ENCODE measurements around the gene NUPR1.

The NUPR1 gene

DNA sequence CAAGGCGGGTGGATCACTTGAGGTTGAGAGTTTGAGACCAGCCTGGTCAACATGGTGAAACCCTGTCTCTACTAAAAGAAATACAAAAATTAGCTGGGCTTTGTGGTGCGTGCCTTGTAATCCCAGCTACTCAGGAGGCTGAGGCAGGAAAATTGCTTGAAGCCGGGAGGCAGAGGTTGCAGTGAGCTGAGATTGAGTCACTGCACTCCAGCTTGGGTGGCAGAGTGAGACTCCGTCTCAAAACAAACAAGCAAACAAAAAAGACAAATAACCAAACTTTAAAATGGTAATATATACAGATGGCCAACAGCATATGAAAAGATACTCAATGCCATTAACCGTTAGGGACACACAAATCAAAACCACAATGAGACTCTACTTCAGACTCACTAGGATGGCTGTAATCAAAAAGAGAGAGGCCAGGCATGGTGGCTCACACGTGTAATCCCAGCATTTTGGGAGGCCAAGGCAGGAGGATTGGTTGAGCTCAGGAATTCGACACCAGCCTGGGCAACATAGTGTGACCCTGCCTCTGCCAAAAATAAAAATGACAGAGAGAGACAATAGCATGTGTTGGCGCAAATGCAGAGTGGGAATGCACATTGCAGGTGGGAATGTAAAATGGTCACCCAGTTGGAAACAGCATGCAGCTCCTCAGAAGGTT, 36.8 kb upstream of the NUPR1 start:
- TF ChIP-seq, protein P1, sequence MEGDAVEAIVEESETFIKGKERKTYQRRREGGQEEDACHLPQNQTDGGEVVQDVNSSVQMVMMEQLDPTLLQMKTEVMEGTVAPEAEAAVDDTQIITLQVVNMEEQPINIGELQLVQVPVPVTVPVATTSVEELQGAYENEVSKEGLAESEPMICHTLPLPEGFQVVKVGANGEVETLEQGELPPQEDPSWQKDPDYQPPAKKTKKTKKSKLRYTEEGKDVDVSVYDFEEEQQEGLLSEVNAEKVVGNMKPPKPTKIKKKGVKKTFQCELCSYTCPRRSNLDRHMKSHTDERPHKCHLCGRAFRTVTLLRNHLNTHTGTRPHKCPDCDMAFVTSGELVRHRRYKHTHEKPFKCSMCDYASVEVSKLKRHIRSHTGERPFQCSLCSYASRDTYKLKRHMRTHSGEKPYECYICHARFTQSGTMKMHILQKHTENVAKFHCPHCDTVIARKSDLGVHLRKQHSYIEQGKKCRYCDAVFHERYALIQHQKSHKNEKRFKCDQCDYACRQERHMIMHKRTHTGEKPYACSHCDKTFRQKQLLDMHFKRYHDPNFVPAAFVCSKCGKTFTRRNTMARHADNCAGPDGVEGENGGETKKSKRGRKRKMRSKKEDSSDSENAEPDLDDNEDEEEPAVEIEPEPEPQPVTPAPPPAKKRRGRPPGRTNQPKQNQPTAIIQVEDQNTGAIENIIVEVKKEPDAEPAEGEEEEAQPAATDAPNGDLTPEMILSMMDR (IDR thresholded peaks at IDR 0.05; ENCODE audit: low read depth, low read length), result no peak
- Histone ChIP-seq H3K36me3 (peaks cover 1% of the 10 kb centered on the region; the same call in 1 of the 2 replicates), H3K9me3 (no peaks in the 10 kb centered on the region)

DNA sequence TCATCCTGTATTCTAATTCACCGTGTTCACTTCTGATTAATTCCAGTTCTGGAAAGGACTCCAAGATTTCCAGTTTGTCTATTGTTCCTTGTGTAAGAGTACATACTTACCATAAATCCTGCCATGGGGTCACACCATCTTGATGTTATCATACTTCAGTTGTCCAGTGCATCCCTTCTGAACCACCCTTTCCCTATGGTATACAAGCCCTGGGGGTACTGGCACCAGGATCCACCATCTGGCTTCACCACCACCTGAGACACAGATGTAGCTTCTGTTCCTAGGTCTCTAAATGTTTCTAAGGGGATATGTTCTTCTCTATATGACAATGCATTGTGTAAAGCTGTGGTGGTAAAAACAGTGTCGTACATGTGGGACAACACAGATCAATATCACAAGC, 36.2 kb upstream of the NUPR1 start:
- Histone ChIP-seq H3K9me3 (no peaks in the 10 kb centered on the region), H3K27me3 (no peaks in the 10 kb centered on the region), H3K4me1 (no peaks in the 10 kb centered on the region), H3K36me3 (no peaks in the 10 kb centered on the region), H3K4me3 (ENCODE audit: low read depth, low read length) (no peak overlapping the region)
- TF ChIP-seq, protein P1 (IDR thresholded peaks at IDR 0.05; ENCODE audit: low read depth, low read length), result no peak
- no peak for DNase-seq

More for the DNA sequence above, 36.8 kb upstream of the NUPR1 start:
- DNase-seq, result no peak
- Histone ChIP-seq H3K4me3 (ENCODE audit: low read depth, low read length) (no peak overlapping the region), H3K4me1 (no peaks in the 10 kb centered on the region), H3K27me3 (no peaks in the 10 kb centered on the region)

DNA sequence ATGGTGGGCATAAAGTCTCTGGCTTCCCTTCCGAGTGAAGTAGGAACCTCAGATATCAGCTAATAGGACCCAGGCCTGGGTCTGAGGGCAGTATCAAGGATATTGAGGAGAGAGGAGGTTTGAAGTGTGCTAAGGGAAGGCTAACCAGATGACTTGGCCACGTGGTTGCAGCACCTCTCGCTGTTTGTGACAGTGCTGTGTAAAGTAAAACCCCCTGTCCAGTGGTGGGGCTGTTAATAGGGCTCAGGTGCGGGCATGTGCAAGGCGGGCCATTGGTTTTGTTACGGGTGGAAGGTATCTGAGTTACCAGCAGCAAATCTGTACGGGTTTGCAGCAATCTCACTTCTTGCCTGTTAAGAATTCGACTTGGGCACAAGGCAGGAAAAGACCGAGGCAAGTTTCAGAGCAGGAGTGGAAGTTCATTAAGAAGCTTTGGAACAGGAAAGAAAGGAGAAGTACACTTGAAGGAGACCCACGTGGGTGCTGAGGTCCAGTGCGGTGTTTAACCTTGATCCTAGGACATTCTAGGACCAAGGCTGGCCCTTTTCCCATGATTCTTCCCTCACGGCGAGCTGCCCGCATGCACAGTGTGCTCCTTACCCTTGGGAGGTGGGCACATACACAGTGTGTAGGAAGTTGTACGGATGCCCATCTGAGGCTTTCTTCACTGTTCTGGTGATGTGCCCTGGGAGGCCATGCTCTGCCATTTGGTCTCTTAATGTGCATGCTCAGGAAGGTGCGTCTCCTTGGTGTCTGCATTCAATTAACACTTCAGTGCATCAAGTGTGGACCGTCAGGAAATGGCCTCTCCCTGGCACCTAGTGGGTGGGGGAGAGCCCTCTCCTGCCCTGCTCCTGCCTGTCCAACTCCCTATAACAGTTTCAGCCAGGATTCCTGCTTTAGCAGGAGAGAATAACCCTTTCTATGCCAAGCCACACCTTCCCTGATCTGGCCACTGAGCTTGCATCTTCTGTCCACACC, 35.3 kb upstream of the NUPR1 start:
- no peak for DNase-seq
- no peaks in the 10 kb centered on the region for H3K27me3 ChIP-seq

DNA sequence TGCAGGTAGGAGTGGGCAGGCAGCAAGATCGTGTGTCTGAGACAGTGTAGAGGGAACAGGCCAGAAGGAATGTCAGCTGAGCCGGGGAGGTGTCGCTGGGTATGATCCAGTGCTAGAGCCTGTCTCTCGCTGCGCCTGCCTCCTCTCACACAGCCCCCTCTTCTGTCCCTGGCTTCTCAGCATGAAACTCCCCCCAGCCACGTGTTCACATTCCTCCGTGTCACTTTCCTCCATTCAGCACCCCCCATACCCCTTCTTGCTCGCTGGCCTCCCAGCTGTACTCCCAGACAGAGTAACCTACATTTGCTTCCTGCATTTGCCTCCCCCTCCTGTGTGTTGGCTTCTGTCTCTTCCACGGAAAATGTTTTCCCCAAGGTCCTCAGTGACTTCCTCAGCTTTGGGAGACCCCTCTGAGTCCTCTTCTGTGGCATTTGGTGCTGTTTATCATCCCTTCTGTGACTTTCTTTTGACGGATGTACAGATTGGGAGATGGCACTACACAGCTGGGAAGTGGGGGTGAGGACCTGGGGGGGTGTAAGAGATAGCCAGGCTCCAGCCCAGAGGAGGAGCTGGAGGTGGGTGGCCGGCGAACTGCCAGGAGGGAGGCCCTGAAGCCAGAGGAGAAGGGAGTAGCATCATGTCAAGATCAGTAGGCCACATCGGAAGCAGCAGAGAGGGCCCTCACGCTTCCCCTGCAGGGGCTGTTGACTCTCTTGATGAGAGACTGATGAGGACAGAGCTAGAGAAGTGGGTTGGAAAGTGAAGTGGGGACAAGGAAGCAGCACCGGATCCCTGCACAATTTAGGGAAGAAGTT, 34.1 kb upstream of the NUPR1 start:
- H3K9me3 ChIP-seq, result no peaks in the 10 kb centered on the region

More for the DNA sequence above, 35.3 kb upstream of the NUPR1 start:
- H3K36me3 ChIP-seq, result no peaks in the 10 kb centered on the region
- H3K4me3 ChIP-seq (ENCODE audit: low read depth, low read length), result no peak overlapping the region
- TF ChIP-seq, protein P1 (IDR thresholded peaks at IDR 0.05; ENCODE audit: low read depth, low read length), result no peak
- H3K4me1 ChIP-seq, result no peaks in the 10 kb centered on the region
- H3K9me3 ChIP-seq, result no peaks in the 10 kb centered on the region

DNA sequence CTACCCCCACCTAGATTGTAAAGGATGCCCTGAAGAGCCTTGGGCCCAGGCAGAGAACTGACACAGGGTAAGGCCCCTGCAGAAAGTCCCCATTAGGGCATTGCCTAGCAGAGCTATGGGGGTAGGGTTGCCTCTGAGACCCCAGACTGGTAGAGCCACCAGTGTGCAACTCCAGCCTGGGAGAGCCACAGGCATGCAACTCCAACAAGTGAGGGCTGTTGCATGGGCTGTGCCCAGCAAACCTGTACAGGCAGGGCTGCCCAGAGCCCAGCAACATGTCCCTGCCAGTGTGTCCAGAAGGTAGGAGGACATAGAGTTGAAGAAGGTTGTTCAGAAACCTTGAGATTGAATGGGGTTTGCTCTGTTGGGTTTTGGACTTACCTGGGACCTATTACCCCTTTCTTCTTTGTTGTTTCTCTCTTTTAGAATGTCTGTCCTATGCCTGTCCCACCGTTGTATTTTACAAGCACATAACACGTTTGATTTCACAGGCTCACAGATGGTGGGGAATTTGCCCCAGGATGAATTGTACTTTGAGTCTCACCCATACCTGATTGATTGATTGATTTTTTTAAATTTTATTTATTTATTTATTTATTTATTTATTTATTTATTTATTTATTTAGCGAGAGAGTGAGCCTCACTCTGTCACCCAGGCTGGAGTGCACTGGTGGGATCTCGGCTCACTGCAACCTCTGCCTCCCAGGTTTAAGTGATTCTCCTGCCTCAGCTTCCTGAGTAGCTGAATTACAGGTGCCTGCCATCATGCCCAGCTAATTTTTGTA, 31.4 kb upstream of the NUPR1 start:
- H3K4me1 ChIP-seq, result no peaks in the 10 kb centered on the region
- no peaks in the 10 kb centered on the region for H3K36me3 ChIP-seq
- TF ChIP-seq, protein P1 (IDR thresholded peaks at IDR 0.05; ENCODE audit: low read depth, low read length), result no peak
- no peaks in the 10 kb centered on the region for H3K9me3 ChIP-seq
- H3K27me3 ChIP-seq, result no peaks in the 10 kb centered on the region
- DNase-seq, result no peak
- H3K4me3 ChIP-seq (ENCODE audit: low read depth, low read length), result no peak overlapping the region

More for the DNA sequence above, 34.1 kb upstream of the NUPR1 start:
- no peak for DNase-seq
- Histone ChIP-seq H3K4me3 (ENCODE audit: low read depth, low read length) (no peak overlapping the region), H3K27me3 (no peaks in the 10 kb centered on the region), H3K36me3 (no peaks in the 10 kb centered on the region), H3K4me1 (no peaks in the 10 kb centered on the region)
- TF ChIP-seq, protein P1 (IDR thresholded peaks at IDR 0.05; ENCODE audit: low read depth, low read length), result no peak
